GM10847 (cell line): ENCODE results near the gene OR8H3.

Experiments used
- POLR2A ChIP-seq: IDR thresholded peaks from 2 replicates; pipeline ENCODE4 v1.6.1; 2011; ENCODE audit not compliant: insufficient read length; ENCODE audit errors: extremely low read depth

OR8H3 gene

GRCh38 chr11:56122073-56122472 is at the start of gene OR8H3:
TSS of gene OR8H3 (plus strand) at chr11:56122373. CDS start at chr11:56122373, 0 bp downstream.
- no peak for TF ChIP-seq POLR2A

- TF ChIP-seq POLR2A = no peak
Measured at GRCh38 chr11:56089697-56090096, 32.5 kb upstream of the OR8H3 start.

GRCh38 chr11:56093008-56093407 is 29.2 kb upstream of the OR8H3 start, which contains the start of gene OR8I2:
TSS of gene OR8I2 (plus strand) at chr11:56093308. CDS start at chr11:56093308, 0 bp downstream.
- no peak for TF ChIP-seq POLR2A

- TF ChIP-seq POLR2A = no peak
Measured at GRCh38 chr11:56103210-56103737, 18.9 kb upstream of the OR8H3 start, which contains the start of gene OR8H2. TSS of gene OR8H2 (plus strand) at chr11:56103687. CDS start at chr11:56105043, 1,356 bp downstream.

GRCh38 chr11:56140151-56140661 is 18.0 kb downstream of the OR8H3 start, which contains the start of gene OR8J3:
TSS of gene OR8J3 (minus strand) at chr11:56140201. CDS start at chr11:56137718, 2,483 bp downstream.
- TF ChIP-seq POLR2A = no peak

- no peak for TF ChIP-seq POLR2A
Measured at GRCh38 chr11:56151376-56151775, 29.2 kb downstream of the OR8H3 start.

GRCh38 chr11:56152333-56152732 is 30.2 kb downstream of the OR8H3 start:
- no peak for TF ChIP-seq POLR2A

GRCh38 chr11:56160217-56160616 is 38.0 kb downstream of the OR8H3 start, which contains the start of gene OR8K5:
TSS of gene OR8K5 (minus strand) at chr11:56160317. CDS start at chr11:56160317, 0 bp downstream.
- no peak for TF ChIP-seq POLR2A

- TF ChIP-seq POLR2A = no peak
Measured at GRCh38 chr11:56163804-56164203, 41.6 kb downstream of the OR8H3 start.

GRCh38 chr11:56172256-56172830 is 50.2 kb downstream of the OR8H3 start:
- no peak for TF ChIP-seq POLR2A
